Measurements from ENCODE around the gene PCNX1.

DNA sequence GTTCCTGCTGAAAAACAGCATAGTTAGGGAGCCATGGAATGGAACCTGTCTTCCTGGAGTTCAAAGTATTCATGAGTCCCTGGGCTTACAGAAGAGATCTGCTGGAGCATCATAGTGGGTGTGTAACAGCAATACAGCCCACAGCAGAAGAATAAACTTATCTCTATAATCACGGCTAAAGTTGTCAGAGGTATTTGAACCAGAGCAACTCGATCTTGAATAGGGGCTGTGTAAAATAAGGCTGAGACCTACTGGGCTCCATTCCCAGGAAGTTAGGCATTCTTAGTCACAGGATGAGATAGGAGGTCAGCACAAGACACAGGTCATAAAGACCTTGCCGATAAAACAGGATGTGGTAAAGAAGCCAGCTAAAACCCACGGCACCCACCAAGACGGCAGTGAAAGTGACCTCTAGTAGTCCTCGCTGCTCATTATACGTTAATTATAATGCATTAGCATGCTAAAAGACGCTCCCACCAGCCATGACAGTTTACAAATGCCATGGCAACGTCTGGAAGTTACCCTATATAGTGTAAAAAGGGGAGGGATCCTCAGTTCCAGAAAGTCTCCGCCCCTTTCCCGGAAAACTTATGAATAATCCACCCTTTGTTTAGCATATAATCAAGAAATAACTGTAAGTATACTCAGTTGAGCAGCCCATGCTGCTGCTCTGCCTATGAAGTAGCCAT, 223.4 kb downstream of the PCNX1 start:
- TF ChIP-seq, protein P1, sequence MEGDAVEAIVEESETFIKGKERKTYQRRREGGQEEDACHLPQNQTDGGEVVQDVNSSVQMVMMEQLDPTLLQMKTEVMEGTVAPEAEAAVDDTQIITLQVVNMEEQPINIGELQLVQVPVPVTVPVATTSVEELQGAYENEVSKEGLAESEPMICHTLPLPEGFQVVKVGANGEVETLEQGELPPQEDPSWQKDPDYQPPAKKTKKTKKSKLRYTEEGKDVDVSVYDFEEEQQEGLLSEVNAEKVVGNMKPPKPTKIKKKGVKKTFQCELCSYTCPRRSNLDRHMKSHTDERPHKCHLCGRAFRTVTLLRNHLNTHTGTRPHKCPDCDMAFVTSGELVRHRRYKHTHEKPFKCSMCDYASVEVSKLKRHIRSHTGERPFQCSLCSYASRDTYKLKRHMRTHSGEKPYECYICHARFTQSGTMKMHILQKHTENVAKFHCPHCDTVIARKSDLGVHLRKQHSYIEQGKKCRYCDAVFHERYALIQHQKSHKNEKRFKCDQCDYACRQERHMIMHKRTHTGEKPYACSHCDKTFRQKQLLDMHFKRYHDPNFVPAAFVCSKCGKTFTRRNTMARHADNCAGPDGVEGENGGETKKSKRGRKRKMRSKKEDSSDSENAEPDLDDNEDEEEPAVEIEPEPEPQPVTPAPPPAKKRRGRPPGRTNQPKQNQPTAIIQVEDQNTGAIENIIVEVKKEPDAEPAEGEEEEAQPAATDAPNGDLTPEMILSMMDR (conservative IDR thresholded peaks at IDR 0.05; ENCODE audit: low read length), result no peak
- no peak for TF ChIP-seq EZH2phosphoT487 (IDR thresholded peaks at IDR 0.05; ENCODE audit: borderline replicate concordance)

Data from Loucy (cell line).